HG02588 (cell line): Measurements from ENCODE around the gene IFT52.
"Not testable (repeated sequence)": the region's sequence is repeated elsewhere in the genome, so short reads cannot be mapped to it uniquely, and the experiment has no call there.

Source experiments
- ATAC-seq: cut with Tn5 transposase; IDR thresholded peaks from one replicate; pipeline ENCODE4 v1.9.1; 2021; ENCODE audit warnings: mild to moderate bottlenecking, moderate library complexity; ENCODE audit not compliant: unreplicated experiment

Gene IFT52

DNA sequence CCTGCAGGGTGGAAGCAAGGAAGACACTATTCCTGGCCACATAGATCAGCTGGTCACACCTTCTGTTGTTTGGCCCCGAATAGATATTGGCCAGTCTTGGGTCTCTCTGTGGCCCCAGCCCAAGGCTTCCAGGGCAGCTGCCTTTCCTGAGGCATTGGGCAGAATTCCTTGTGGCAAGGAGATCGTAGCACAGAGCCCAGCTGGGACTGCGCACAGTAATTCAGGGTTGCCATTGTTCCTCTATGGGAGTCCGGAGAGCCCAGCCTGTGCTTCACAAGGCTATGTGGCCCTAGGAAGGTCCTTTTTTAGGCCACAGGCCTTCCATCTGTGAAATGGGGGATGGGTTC is 25.0 kb upstream of the IFT52 start:
- no peak for ATAC-seq

GRCh38 chr20:43567477-43567876 is 23.3 kb upstream of the IFT52 start:
- ATAC-seq = no peak

GRCh38 chr20:43568706-43569105 is 22.0 kb upstream of the IFT52 start:
- no peak for ATAC-seq

- ATAC-seq = no peak
These were observed 21.5 kb upstream of the IFT52 start for GRCh38 chr20:43569282-43569681.

DNA sequence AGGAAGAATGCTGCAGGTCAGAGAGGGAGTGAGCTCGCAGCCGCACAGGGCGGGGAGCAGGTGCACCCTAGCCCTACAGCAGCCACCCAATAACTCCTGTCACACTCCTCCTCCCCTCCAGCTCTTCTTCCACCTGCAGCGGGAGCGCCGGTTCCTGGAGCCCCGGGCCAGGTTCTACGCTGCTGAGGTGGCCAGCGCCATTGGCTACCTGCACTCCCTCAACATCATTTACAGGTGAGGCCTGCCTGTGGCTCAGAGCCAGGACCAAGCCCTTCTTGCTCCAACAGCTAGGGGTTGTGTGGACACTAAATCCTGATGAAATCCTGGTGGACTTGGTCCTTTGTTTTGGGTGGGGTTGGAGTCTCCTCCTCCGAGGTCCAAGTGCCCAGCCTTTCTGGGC is 20.2 kb upstream of the IFT52 start:
- no peak for ATAC-seq

DNA sequence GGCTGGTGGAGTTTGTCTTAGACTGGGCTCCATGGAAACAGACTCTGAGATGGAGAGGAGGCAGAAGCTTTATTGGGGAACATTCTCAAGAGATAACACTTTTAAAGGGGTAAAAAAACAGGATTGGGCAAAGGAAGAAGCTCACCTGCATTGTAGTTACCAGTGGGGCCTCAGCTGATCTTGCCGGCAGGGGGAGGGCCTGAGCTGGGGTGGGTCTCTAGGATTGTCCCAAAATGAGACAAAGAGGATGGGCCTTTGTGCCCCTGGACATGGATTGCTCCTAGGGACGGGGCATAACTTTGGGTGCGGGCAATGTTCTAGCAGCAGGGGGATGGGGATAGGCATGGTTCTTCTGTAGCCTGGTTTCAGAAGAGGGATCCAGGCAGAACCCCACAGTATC is 19.4 kb upstream of the IFT52 start:
- ATAC-seq = no peak

GRCh38 chr20:43571771-43572170 is 19.0 kb upstream of the IFT52 start:
- ATAC-seq = no peak

GRCh38 chr20:43572891-43573290 is 17.8 kb upstream of the IFT52 start:
- ATAC-seq = no peak

DNA sequence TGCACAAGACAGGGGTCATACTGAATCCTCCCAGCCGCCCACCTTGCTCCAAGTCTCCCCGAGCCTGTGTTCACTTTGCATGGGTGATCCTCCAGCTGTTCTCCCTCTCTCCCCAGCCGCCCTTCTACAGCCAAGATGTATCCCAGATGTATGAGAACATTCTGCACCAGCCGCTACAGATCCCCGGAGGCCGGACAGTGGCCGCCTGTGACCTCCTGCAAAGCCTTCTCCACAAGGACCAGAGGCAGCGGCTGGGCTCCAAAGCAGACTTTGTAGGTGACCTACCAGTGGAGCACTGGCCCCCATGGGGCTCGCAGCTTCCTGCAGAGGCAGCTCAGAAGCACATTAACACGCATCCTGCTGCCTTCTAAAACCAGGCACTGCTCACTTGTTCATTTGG is 14.6 kb upstream of the IFT52 start:
- ATAC-seq = no peak

DNA sequence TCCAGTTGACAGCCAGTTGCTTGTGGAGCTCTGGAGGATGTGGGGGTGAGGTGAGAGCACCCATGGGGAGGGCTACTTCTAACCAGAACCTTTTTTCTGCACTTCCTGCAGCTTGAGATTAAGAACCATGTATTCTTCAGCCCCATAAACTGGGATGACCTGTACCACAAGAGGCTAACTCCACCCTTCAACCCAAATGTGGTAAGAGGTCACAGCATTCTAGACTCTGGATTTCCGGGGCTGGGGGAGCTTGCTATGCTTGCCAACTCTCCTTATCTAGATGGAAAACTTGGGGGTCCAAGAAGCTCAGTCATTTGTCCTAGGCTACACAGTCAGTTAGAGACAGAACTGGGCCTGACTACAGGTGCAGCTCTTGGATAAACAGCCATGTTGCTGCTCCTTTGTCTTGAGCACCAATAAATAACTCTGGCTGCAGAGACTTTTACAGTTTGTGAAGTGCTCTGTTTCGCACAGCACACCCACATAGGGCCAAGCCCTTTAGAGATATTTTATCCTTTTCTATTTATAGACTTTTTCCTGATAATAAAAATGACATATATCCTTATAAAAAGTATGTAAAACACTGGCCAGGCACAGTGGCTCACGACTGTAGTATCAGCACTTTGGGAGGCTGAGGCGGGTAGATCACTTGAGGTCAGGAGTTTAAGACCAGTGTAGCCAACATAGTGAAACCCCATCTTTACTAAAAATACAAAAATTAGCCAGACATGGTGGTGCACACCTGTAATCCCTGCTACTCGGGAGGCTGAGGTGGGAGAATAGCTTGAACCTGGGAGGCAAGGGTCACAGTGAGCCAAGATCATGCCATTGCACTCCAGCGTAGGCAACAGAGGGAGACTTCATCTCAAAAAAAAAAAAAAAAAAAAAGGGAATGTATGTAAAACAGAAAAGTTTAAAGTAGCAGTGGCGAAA is 10.6 kb upstream of the IFT52 start:
- ATAC-seq = no peak

DNA sequence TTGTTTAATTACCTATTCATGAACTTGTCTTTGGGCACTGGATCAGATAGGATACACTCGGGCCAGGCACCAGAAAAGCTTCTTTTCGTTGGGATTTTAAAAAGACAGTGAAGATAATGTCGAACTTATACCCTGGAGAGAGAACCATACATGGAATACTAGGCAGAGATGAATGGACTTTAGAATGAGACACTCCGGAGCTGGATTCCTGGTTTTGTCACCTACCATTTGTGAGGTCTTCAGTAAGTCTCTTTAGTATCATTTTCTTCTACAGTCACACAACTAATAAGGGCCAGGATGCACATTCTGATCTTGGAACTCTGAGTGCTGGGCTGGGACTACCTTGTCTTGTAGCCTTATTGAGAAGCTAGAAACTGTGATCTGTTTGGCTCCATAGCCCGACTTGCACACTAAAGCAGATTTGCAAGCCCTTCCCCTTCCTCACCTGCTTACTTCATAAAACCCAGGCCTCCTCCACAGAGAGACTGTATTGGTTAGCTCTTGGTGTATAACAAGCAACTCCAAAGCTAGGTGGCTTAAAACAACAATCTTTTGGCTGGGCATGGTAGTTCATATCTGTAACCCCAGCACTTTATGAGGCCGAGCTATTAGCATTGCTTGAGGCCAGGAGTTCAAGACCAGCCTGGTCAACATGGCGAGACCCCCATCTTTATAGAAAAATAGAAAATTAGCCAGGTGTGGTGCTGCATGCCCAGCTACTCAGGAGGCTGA is 7.4 kb upstream of the IFT52 start:
- no peak for ATAC-seq

DNA sequence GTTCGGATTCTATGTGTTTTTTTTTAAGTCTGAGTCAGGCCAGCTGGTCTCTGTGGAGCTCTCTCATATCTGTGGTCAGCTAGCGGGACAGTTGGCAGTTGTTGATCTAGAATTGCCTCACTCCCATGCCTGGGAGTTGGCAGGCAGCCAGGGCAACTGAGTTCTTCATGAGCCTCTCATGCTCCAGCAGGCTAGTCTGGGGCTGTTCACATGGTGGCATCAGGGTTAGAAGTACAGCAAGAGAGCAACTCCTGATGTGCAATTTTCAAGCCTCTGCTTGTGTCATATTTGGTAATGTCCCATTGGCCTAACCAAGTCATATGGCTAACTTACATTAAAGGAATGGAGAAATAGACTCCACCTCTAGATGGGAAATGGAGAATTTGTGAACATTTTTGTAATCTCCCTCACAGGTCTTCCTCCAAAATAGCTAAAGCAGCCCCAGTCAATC is 6.7 kb upstream of the IFT52 start:
- ATAC-seq = no peak

GRCh38 chr20:43584448-43585136 is 6.1 kb upstream of the IFT52 start:
- ATAC-seq = no peak

GRCh38 chr20:43586641-43587040 is 4.1 kb upstream of the IFT52 start:
- no peak for ATAC-seq

DNA sequence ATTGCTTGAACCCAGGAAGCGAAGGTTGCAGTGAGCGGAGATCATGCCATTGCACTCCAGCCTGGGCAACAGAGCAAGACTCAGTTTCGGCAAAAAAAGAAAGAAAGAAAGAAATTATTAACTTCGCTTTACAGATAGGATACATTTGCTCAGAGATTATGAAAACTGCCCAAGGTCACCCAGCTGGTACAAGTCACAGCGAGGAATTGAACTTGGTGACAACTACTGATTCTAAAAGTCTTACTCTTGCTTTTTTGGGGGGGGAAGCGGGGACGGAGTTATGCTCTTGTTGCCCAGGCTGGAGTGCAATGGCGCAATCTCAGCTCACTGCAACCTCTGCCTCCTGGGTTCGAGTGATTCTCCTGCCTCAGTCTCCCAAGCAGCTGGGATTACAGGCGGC is 2.2 kb upstream of the IFT52 start:
- ATAC-seq = not testable (repeated sequence)

GRCh38 chr20:43590036-43590391 is 723 bp upstream of the IFT52 start:
- no peak for ATAC-seq

DNA sequence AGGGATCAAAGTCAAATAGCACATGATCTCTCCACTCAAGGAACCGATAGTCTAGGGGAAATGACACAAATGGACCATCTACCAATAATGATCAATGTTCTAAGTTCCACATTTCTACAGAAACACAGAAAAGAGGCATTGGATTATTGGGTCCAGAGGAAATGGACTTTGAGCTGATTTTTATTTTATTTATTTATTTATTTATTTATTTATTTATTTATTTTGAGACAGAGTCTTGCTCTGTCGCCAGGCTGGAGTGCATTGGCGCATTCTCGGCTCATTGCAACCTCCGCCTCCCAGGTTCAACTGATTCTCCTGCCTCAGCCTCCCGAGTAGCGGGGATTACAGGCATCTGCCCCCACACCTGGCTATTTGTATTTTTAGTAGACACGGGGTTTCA is 11.2 kb downstream of the IFT52 start:
- ATAC-seq = not testable (repeated sequence)

DNA sequence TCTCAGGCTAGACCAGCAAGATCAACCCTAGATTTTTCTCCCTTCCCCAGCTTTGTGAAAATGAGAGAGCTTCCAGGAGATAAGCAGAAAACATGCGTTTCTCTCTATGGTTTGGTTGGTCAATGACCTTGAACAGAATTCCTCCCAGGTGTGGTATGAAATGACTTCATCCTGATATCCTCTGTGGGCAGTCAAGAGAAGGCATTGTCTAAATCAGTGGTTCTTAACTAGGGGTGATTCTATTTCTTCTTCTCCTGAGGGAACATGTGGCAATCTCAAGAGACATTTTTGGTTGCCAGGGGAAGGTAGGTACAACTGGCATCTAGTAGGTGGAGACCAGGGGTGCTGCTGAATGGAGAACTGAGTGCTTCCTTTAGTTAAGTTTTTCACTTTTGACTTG is 12.4 kb downstream of the IFT52 start:
- no peak for ATAC-seq

- ATAC-seq = no peak
These were observed 15.0 kb downstream of the IFT52 start for GRCh38 chr20:43605715-43606114.

- not testable (repeated sequence) for ATAC-seq
These were observed 16.5 kb downstream of the IFT52 start for GRCh38 chr20:43607278-43607677.

DNA sequence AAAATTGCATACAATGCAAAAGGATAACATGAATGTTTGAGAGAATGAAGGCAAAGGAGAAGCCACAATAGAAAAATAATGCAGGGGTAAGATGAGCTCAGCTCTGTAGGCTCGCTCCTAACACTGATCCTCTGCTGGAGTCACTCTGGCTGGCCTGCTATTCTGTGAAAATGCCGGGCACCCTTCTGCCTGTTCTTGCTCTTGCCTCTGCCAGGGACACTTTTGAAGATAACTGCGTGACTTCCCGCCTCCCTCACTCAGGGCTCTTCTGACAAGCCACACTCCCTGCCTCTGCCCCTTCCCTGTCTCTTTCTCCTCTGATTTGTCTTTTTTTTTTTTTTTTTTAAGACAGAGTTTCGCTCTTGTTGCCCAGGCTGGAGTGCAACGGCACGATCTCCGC is 40.9 kb downstream of the IFT52 start:
- no peak for ATAC-seq

DNA sequence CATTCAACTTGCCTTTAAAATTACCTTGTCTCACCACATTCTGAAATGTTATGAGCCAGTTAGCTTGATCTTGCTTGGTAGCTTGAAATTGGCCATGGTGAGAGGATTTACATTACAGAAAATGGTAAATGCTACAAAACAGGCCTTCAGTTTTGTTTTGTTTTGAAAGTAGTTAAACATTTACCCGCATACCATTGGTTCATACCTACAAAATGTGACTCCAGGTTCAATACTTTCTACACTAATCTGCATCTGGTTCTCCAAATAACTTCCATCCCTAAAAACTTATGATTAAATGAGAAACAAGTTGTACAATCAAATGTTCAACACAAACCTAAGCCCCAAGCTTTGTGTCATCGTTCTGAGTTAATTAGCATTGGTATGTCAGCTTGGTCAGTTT is 45.7 kb downstream of the IFT52 start:
- ATAC-seq = no peak
